ENCODE data around the gene UGT1A6.

GRCh38 chr2:233688341-233688740 is 4.3 kb upstream of the UGT1A6 start:
- TF ChIP-seq, protein P1, sequence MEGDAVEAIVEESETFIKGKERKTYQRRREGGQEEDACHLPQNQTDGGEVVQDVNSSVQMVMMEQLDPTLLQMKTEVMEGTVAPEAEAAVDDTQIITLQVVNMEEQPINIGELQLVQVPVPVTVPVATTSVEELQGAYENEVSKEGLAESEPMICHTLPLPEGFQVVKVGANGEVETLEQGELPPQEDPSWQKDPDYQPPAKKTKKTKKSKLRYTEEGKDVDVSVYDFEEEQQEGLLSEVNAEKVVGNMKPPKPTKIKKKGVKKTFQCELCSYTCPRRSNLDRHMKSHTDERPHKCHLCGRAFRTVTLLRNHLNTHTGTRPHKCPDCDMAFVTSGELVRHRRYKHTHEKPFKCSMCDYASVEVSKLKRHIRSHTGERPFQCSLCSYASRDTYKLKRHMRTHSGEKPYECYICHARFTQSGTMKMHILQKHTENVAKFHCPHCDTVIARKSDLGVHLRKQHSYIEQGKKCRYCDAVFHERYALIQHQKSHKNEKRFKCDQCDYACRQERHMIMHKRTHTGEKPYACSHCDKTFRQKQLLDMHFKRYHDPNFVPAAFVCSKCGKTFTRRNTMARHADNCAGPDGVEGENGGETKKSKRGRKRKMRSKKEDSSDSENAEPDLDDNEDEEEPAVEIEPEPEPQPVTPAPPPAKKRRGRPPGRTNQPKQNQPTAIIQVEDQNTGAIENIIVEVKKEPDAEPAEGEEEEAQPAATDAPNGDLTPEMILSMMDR (IDR thresholded peaks at IDR 0.05; ENCODE audit: extremely low read depth in 1 of 2, insufficient read depth in 1 of 2, low read depth in 1 of 2, low read length in 2 of 2) = no peak
- TF ChIP-seq POLR2A (IDR thresholded peaks at IDR 0.05; ENCODE audit: low read depth, low read length) (no peak), POLR2AphosphoS5 (IDR thresholded peaks at IDR 0.05; ENCODE audit: insufficient read depth, low read depth, low read length) (no peak), JUN (IDR thresholded peaks at IDR 0.05; ENCODE audit: borderline replicate concordance, insufficient read depth, insufficient read length, low read depth) (no peak), EZH2 (IDR thresholded peaks at IDR 0.05; ENCODE audit: borderline replicate concordance, low read depth, low read length, severe bottlenecking) (no peak), FOS (IDR thresholded peaks at IDR 0.05; ENCODE audit: borderline replicate concordance, insufficient read depth, low read length) (no peak), GATA2 (IDR thresholded peaks at IDR 0.05; ENCODE audit: insufficient read depth, insufficient read length, low read depth, low read length) (no peak), MYC (IDR thresholded peaks at IDR 0.05; ENCODE audit: low read depth, low read length) (no peak)
- TF ChIP-seq, protein P2, sequence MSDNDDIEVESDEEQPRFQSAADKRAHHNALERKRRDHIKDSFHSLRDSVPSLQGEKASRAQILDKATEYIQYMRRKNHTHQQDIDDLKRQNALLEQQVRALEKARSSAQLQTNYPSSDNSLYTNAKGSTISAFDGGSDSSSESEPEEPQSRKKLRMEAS (IDR thresholded peaks at IDR 0.05; ENCODE audit: insufficient read depth, insufficient read length) = no peak
